ENCODE measurements around the gene TBC1D14. TPM values are rescaled to one million over a fixed set of nuclear protein-coding genes. Genes with fewer than 3 reads are reported as not detected.

Gene TBC1D14
- total and polyA plus RNA-seq, 9 of the 15 experiments (the other 6 are each of a cell fraction or from before 2014, with no cell fraction given): 2.1 to 59.6 (median 44.8) TPM

- TF ChIP-seq SMARCA5 (IDR thresholded peaks at IDR 0.05) (no peak; the same call in 1 of the 2 replicates), ZNF24 (IDR thresholded peaks at IDR 0.05) (no peak), SOX6 (IDR thresholded peaks at IDR 0.05) (peak; percentile 97), BCL6 (CRISPR knock-in tag; IDR thresholded peaks at IDR 0.05) (no peak), FOXJ3 (CRISPR knock-in tag; IDR thresholded peaks at IDR 0.05) (no peak), KAT2B (IDR thresholded peaks at IDR 0.05; ENCODE audit: low read depth, low read length) (no peak), CREB1 (IDR thresholded peaks at IDR 0.05) (peak; percentile 60), CREB1 (CRISPR knock-in tag; IDR thresholded peaks at IDR 0.05) (peak; percentile 65; the same call in 1 of the 2 replicates), SMARCA4 (IDR thresholded peaks at IDR 0.05) (peak; percentile 99), ZBTB34 (CRISPR knock-in tag; IDR thresholded peaks at IDR 0.05) (no peak), RB1 (IDR thresholded peaks at IDR 0.05; ENCODE audit: low read depth) (peak; percentile 10; the same call in 1 of the 2 replicates), ZNF232 (CRISPR knock-in tag; IDR thresholded peaks at IDR 0.05) (no peak), CBFA2T2 (conservative IDR thresholded peaks at IDR 0.05) (peak; percentile 91), ZKSCAN3 (CRISPR knock-in tag; IDR thresholded peaks at IDR 0.05) (no peak), NKRF (IDR thresholded peaks at IDR 0.05; ENCODE audit: borderline replicate concordance) (peak; percentile 65; the same call in 1 of the 2 replicates), BACH1 (tag; IDR thresholded peaks at IDR 0.05) (peak; percentile 86), STAT5A (IDR thresholded peaks at IDR 0.05; ENCODE audit: borderline replicate concordance, low read length) (peak; percentile 80), WHSC1 (IDR thresholded peaks at IDR 0.05; ENCODE audit: low read length) (no peak), PTTG1 (tag; IDR thresholded peaks at IDR 0.05; ENCODE audit: low read depth) (no peak), FIP1L1 (IDR thresholded peaks at IDR 0.05; ENCODE audit: low read depth, low read length, poor library complexity, severe bottlenecking) (no peak), HLTF (IDR thresholded peaks at IDR 0.05) (0 out of 2 replicates have a peak, but pooled peaks have one; percentile 63), TAF1 (IDR thresholded peaks at IDR 0.05; ENCODE audit: control insufficient read depth, extremely low read depth, insufficient read depth, low read length, severe bottlenecking) (peak; percentile 52), ETS1 (conservative IDR thresholded peaks at IDR 0.05; ENCODE audit: control insufficient read depth, low read depth, low read length) (no peak), EP400 (IDR thresholded peaks at IDR 0.05) (no peak), CXXC5 (CRISPR knock-in tag; IDR thresholded peaks at IDR 0.05) (peak; percentile 88)
Measured at GRCh38 chr4:6916587-6917460, 7.2 kb downstream of the TBC1D14 start (continued).

Measured in K562 (cell line).